C4-2B (cell line): Measurements from ENCODE around the gene MRGPRF.
"Not testable (repeated sequence)": the region's sequence is repeated elsewhere in the genome, so short reads cannot be mapped to it uniquely, and the experiment has no call there.

Experiments
- H3K27ac ChIP-seq: fragments of 450-650 bp; 2 replicates; pipeline ENCODE4 v1.5.1; 2017
- CTCF ChIP-seq: fragments of 450-650 bp; conservative IDR thresholded peaks from 2 replicates; pipeline ENCODE4 v1.5.1; 2017; ENCODE audit warnings: mild to moderate bottlenecking
- ZFX ChIP-seq: fragments of 450-650 bp; IDR thresholded peaks from 2 replicates; pipeline ENCODE4 v1.6.1; 2017

MRGPRF gene

GRCh38 chr11:69003866-69004367, 9.1 kb downstream of the MRGPRF start:
- no peak for TF ChIP-seq CTCF
- TF ChIP-seq ZFX = no peak
- no peak overlapping the region for H3K27ac ChIP-seq

- TF ChIP-seq ZFX (no peak), CTCF (no peak)
- H3K27ac ChIP-seq = no peak overlapping the region
Measured at GRCh38 chr11:69003301-69003865, 9.7 kb downstream of the MRGPRF start.

GRCh38 chr11:69002570-69003231, 10.3 kb downstream of the MRGPRF start:
- no peak for TF ChIP-seq ZFX
- TF ChIP-seq CTCF = no peak
- no peak overlapping the region for H3K27ac ChIP-seq

GRCh38 chr11:69002110-69002569, 10.9 kb downstream of the MRGPRF start:
- TF ChIP-seq CTCF (no peak), ZFX (no peak)

GRCh38 chr11:69001243-69002081, 11.6 kb downstream of the MRGPRF start:
- H3K27ac ChIP-seq = no peak overlapping the region
- TF ChIP-seq ZFX (no peak), CTCF (no peak)

More at GRCh38 chr11:69002110-69002569, 10.9 kb downstream of the MRGPRF start:
- no peak overlapping the region for H3K27ac ChIP-seq

- TF ChIP-seq ZFX (no peak), CTCF (no peak; the same call in 1 of the 2 replicates)
- H3K27ac ChIP-seq = no peak overlapping the region
Measured at GRCh38 chr11:69000831-69001242, 12.2 kb downstream of the MRGPRF start.

- TF ChIP-seq CTCF = no peak
- no peak for TF ChIP-seq ZFX
- H3K27ac ChIP-seq = no peak overlapping the region
Measured at GRCh38 chr11:69000391-69000790, 12.7 kb downstream of the MRGPRF start.

GRCh38 chr11:68999748-69000355, 13.2 kb downstream of the MRGPRF start:
- not testable (repeated sequence) for H3K27ac ChIP-seq
